Heart left ventricle (tissue), 16 donors: ENCODE results near the gene RAB6B. TPM values are rescaled to one million over a fixed set of nuclear protein-coding genes. Genes with fewer than 3 reads are reported as not detected.

Experiments
- ATAC-seq, 4 donors: fragments of 200-7000 bp; cut with Tn5 transposase; one replicate each; pipeline ENCODE4 v1.9.1; 2020 to 2022; ENCODE audit warnings: moderate library complexity in 4 of 4, mild to moderate bottlenecking in 3 of 4, moderate number of reproducible peaks in 1 of 4
- DNase-seq, 5 donors: peaks; one replicate each; pipeline ENCODE4 v3.0.0-alpha.2; 2020
- H3K27ac ChIP-seq, 12 donors: fragments of 200-600 bp; sonication (generic) in 4 of 12; one replicate each; pipeline versions ENCODE4 v1.5.0 to v1.8.0; 2016 to 2022; ENCODE audit warnings: mild to moderate bottlenecking in 2 of 12
- H3K27me3 ChIP-seq, 9 donors: fragments of 200-600 bp; sonication (generic) in 2 of 9; one replicate each; pipeline versions ENCODE4 v1.5.1 to v1.8.0; 2016 to 2022; ENCODE audit warnings: mild to moderate bottlenecking in 3 of 9
- H3K36me3 ChIP-seq, 9 donors: fragments of 200-600 bp; sonication (generic) in 2 of 9; one replicate each; pipeline versions ENCODE4 v1.5.0 to v1.8.0; 2018 to 2022; ENCODE audit warnings: mild to moderate bottlenecking in 2 of 9
- H3K4me1 ChIP-seq, 12 donors: fragments of 200-600 bp; sonication (generic) in 4 of 12; one replicate each; pipeline versions ENCODE4 v1.5.0 to v1.8.0; 2016 to 2022; ENCODE audit warnings: mild to moderate bottlenecking in 3 of 12
- H3K4me3 ChIP-seq, 12 donors: fragments of 200-600 bp; sonication (generic) in 4 of 12; one replicate each; pipeline versions ENCODE4 v1.5.0 to v1.8.0; 2017 to 2022; ENCODE audit warnings: mild to moderate bottlenecking in 9 of 12, moderate library complexity in 4 of 12
- H3K9me3 ChIP-seq, 12 donors: fragments of 200-600 bp; sonication (generic) in 4 of 12; one replicate each; pipeline versions ENCODE4 v1.5.0 to v1.8.0; 2016 to 2022; ENCODE audit warnings: mild to moderate bottlenecking in 1 of 12
- CTCF ChIP-seq, 12 donors: fragments of 200-600 bp; sonication (generic) in 4 of 12; IDR thresholded peaks; one replicate each; pipeline versions ENCODE4 v1.5.0 to v1.8.0; 2018 to 2022; ENCODE audit warnings: antibody characterized with exemption in 12 of 12, mild to moderate bottlenecking in 5 of 12
- POLR2A ChIP-seq, 2 donors: fragments of 450-650 bp; IDR thresholded peaks; one replicate each; pipeline ENCODE4 v1.6.1; 2017; ENCODE audit warnings: antibody characterized with exemption in 2 of 2, mild to moderate bottlenecking in 2 of 2, moderate library complexity in 2 of 2
- WGBS, 4 donors: extraction: QIAGEN DNeasy Blood & Tissue Kit in 2 of 4; methylation state at CpG; one replicate each; pipeline versions ENCODE4 v1.1.5 to v1.1.7; 2013 to 2018; 5-methylcytosine and 5-hydroxymethylcytosine counted together
- intact Hi-C, 10 donors: fragments of 100-400 bp; cut with DNase I; formaldehyde crosslinking; loops; one replicate each; pipeline versions ENCODE4 v1.11.1 to v1.14.2; 2022
- polyA plus RNA-seq, 2 donors: library from polyadenylated mRNA; stranded (reverse); fragments of 200-250 nt; gene quantifications; one replicate each; pipeline ENCODE4 v1.2.3, GENCODE V29; 2013
- total RNA-seq, 9 donors: library from RNA; depleted of rRNA in 2 of 9; stranded (reverse); fragments of >200 nt in 2 of 9; fragmentation: NEBNext Ultra II Directional in 3 of 9; extraction: Animal tissue kit (Norgen Biotek cat#: 25700) in 3 of 9; gene quantifications; one replicate each; pipeline versions ENCODE4 v1.1.0 to v1.2.4, GENCODE V29; 2016 to 2023
- donor health status: ischemic (EF 13 %, LVEDD 7.1; RV severe dilation, severe dysfunction).
- donor health status: healthy with polysubstance abuse.
- donor health status: DM: no; HTN: yes; CAD: no.
- donor health status: DM: no; HTN: no; CAD: no.
- donor health status: ischemic (EF 25% LVEDD 6.9; RV normal size, moderate dysfunction).
- donor health status: ischemic (EF 25% LVEDD 5.7; RV mildly dilated, moderate dysfunction).
- donor health status: healthy.
- donor health status: DM: yes; HTN: yes; CAD: no.
- donor health status: ischemic (EF 35%, LVEDD 5.7; RV mildly dilated, moderate dysfunction).
- donor health status: nonischemic (EF 11% LVEDD 7.7; RV severe dilation, severe dysfunction).
- donor health status: DM: yes; HTN: yes; CAD: no.
- donor health status: PGD.
- donor health status: ischemic (EF 29% LVEDD 5.4; RV normal size, mild dysfunction).
- donor health status: nonischemic (EF 23%, LVEDD 6.1; RV moderate dilation, normal function).

RAB6B gene
- total and polyA plus RNA-seq, 11 donors, result 12.4 to 57.2 (median 43.1) TPM

- no peak overlapping the region for H3K27ac ChIP-seq
- intact Hi-C loops, result no loop called here
- no peaks in the 10 kb centered on the region for H3K36me3 ChIP-seq
- peaks cover 0 to 48% (median 12%) of the 10 kb centered on the region in 12 donors for H3K4me1 ChIP-seq
- no peaks in the 10 kb centered on the region for H3K9me3 ChIP-seq
- no peaks in the 10 kb centered on the region for H3K27me3 ChIP-seq
- 45 to 48% (median 48%) methylated on average over 6 to 8 of the region's 8 CpGs for WGBS, 4 donors
- TF ChIP-seq POLR2A (IDR thresholded peaks at IDR 0.05), result no peak
- TF ChIP-seq CTCF (IDR thresholded peaks at IDR 0.05), result no peak
- peak in 1 of 4 donors; percentile 32 for ATAC-seq
- no peak for DNase-seq
- no peak overlapping the region for H3K4me3 ChIP-seq
These were observed 7.6 kb downstream of the RAB6B start for GRCh38 chr3:133887803-133888703.

GRCh38 chr3:133887074-133887802 is 8.4 kb downstream of the RAB6B start:
- Histone ChIP-seq H3K27me3 (no peaks in the 10 kb centered on the region), H3K36me3 (no peaks in the 10 kb centered on the region), H3K4me1 (peaks cover 0 to 48% (median 11%) of the 10 kb centered on the region in 12 donors), H3K4me3 (no peak overlapping the region), H3K9me3 (peaks cover 0 to under 1% (median 0%) of the 10 kb centered on the region in 12 donors), H3K27ac (no peak overlapping the region)
- DNase-seq (no peak), ATAC-seq (no peak)
- intact Hi-C loops, result no loop called here
- 71 to 84% (median 80%) methylated on average over 3 to 4 of the region's 4 CpGs for WGBS, 4 donors
- no peak for TF ChIP-seq POLR2A (IDR thresholded peaks at IDR 0.05)
- TF ChIP-seq CTCF (IDR thresholded peaks at IDR 0.05), result no peak

DNA sequence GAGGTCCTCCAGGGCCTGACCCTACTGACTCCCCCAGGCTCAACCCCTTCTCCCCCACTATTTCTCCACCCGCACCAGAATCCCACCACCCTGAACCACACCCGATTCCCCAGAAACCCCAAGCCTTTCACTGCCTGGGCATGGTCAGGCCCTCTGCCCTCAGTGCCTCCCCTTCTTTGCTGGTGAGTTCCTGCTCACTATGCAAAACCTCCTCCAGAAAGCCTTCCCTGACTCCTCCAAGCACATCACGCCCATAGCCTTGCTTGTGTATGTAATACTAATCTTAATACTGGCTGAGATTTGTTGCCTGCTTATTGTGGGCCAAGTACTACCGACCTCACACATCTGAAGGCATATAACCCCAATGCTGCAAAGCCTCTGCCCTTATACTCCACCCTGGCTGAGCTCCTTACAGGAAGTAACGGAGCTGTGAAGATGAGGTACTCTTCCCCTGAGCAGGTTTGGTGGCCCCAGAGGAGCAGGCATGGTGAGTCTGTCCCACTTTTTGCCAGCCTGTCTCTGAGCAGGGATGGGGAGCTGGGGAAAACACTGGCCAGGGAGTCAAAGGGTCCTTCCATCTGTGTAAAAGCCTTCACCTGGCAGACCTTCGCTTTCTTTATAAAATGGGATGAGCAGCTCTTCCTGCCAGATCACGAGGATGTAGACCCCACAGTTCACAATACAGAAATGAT is 9.5 kb downstream of the RAB6B start:
- H3K36me3 ChIP-seq, result no peaks in the 10 kb centered on the region
- H3K4me3 ChIP-seq, result no peak overlapping the region
- intact Hi-C loops, result no loop called here
- peaks cover 0 to 41% (median 9%) of the 10 kb centered on the region in 12 donors for H3K4me1 ChIP-seq
- no peak for ATAC-seq
- no peak for TF ChIP-seq CTCF (IDR thresholded peaks at IDR 0.05)
- TF ChIP-seq POLR2A (IDR thresholded peaks at IDR 0.05), result no peak
- no peaks in the 10 kb centered on the region for H3K27me3 ChIP-seq
- 86 to 93% (median 92%) methylated on average over 7 of the region's 7 CpGs for WGBS, 4 donors
- DNase-seq, result no peak
- no peak overlapping the region for H3K27ac ChIP-seq
- H3K9me3 ChIP-seq, result peaks cover 0 to 8% (median 0%) of the 10 kb centered on the region in 12 donors
